ENCODE data around the gene TSPAN19.

The TSPAN19 gene

DNA sequence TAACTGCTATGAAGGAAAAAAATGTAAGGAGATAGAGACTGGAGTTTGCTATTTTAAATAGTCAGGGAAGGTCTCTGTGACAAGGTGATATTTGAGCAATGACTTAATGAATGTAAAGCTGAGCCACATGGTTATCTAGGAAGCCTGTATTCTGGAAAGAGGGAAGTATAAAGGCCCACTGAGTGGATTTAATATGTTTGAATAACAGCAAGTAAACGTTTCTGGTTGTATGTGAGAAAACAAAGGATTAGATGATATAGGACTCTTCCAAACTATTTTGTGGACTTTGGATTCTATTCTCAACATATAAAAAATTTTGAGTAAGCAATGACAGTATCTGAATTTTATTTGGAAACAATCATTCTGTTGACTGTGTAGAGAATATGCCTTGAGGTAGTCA lies 5.3 kb upstream of the TSPAN19 start:
- H3K36me3 ChIP-seq (ENCODE audit: control insufficient read depth, low read length), result no peaks in the 10 kb centered on the region
- H3K9me2 ChIP-seq (replicated peaks; ENCODE audit: control insufficient read depth, low read length), result no peaks in the 10 kb centered on the region
- H3K4me2 ChIP-seq (ENCODE audit: low read length), result no peak overlapping the region
- no peak overlapping the region for H3K4me3 ChIP-seq (ENCODE audit: low read length)
- TF ChIP-seq, protein P1, sequence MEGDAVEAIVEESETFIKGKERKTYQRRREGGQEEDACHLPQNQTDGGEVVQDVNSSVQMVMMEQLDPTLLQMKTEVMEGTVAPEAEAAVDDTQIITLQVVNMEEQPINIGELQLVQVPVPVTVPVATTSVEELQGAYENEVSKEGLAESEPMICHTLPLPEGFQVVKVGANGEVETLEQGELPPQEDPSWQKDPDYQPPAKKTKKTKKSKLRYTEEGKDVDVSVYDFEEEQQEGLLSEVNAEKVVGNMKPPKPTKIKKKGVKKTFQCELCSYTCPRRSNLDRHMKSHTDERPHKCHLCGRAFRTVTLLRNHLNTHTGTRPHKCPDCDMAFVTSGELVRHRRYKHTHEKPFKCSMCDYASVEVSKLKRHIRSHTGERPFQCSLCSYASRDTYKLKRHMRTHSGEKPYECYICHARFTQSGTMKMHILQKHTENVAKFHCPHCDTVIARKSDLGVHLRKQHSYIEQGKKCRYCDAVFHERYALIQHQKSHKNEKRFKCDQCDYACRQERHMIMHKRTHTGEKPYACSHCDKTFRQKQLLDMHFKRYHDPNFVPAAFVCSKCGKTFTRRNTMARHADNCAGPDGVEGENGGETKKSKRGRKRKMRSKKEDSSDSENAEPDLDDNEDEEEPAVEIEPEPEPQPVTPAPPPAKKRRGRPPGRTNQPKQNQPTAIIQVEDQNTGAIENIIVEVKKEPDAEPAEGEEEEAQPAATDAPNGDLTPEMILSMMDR (IDR thresholded peaks at IDR 0.05; ENCODE audit: low read depth, low read length, poor library complexity, severe bottlenecking), result no peak
- no peak for TF ChIP-seq EZH2phosphoT487 (IDR thresholded peaks at IDR 0.05; ENCODE audit: borderline replicate concordance, low read length)
- H3K27ac ChIP-seq (ENCODE audit: low read depth, low read length), result no peak overlapping the region
- no peaks in the 10 kb centered on the region; the same call in 1 of the 2 replicates for H3K4me1 ChIP-seq (ENCODE audit: control insufficient read depth, low read length)
- H3F3A ChIP-seq (ENCODE audit: control insufficient read depth, insufficient read depth), result peaks cover 5% of the 10 kb centered on the region; the same call in 1 of the 2 replicates
- H4K20me1 ChIP-seq (ENCODE audit: control insufficient read depth, insufficient read depth, low read depth, low read length), result no peaks in the 10 kb centered on the region
- no peaks in the 10 kb centered on the region for H3K27me3 ChIP-seq (ENCODE audit: control insufficient read depth, low read length)
- no peaks in the 10 kb centered on the region for H3K79me2 ChIP-seq (ENCODE audit: control insufficient read depth, low read length)
- H3K9me3 ChIP-seq (ENCODE audit: control insufficient read depth, insufficient read depth, low read length), result no peaks in the 10 kb centered on the region

DNA sequence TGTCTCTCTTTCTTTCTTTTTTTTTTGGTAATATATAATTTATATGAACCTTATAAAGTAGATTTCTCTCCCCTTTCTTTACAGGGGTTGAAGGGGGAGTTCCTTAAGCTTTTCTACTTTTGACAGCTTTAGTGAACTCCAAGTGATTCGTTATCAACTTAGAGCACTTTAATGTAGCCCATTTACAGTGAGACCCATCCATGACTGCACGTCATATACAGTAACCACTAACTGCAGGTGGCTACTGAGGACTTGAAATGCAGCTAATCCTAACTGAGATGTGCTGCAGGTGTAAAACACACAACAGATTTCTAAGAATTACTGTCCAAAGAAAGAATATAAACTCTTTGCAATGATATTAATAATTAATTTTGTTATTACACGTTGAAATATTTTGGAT lies 656 bp upstream of the TSPAN19 start:
- H3F3A ChIP-seq (ENCODE audit: control insufficient read depth, insufficient read depth), result peaks cover 5% of the 10 kb centered on the region; the same call in 1 of the 2 replicates
- H3K27ac ChIP-seq (ENCODE audit: low read depth, low read length), result no peak overlapping the region
- H3K4me1 ChIP-seq (ENCODE audit: control insufficient read depth, low read length), result no peaks in the 10 kb centered on the region; the same call in 1 of the 2 replicates
- no peaks in the 10 kb centered on the region for H3K36me3 ChIP-seq (ENCODE audit: control insufficient read depth, low read length)
- H3K79me2 ChIP-seq (ENCODE audit: control insufficient read depth, low read length), result no peaks in the 10 kb centered on the region
- TF ChIP-seq EZH2phosphoT487 (IDR thresholded peaks at IDR 0.05; ENCODE audit: borderline replicate concordance, low read length), result no peak
- TF ChIP-seq, protein P1 (IDR thresholded peaks at IDR 0.05; ENCODE audit: low read depth, low read length, poor library complexity, severe bottlenecking), result no peak
- H3K9me2 ChIP-seq (replicated peaks; ENCODE audit: control insufficient read depth, low read length), result no peaks in the 10 kb centered on the region
- H3K27me3 ChIP-seq (ENCODE audit: control insufficient read depth, low read length), result no peaks in the 10 kb centered on the region
- H3K4me2 ChIP-seq (ENCODE audit: low read length), result peak overlapping the region; percentile 67
- 0 out of 2 replicates have a peak, but pooled peaks cover 4% of the 10 kb centered on the region for H3K9me3 ChIP-seq (ENCODE audit: control insufficient read depth, insufficient read depth, low read length)
- H3K4me3 ChIP-seq (ENCODE audit: low read length), result peak overlapping the region; percentile 83
- no peaks in the 10 kb centered on the region for H4K20me1 ChIP-seq (ENCODE audit: control insufficient read depth, insufficient read depth, low read depth, low read length)

DNA sequence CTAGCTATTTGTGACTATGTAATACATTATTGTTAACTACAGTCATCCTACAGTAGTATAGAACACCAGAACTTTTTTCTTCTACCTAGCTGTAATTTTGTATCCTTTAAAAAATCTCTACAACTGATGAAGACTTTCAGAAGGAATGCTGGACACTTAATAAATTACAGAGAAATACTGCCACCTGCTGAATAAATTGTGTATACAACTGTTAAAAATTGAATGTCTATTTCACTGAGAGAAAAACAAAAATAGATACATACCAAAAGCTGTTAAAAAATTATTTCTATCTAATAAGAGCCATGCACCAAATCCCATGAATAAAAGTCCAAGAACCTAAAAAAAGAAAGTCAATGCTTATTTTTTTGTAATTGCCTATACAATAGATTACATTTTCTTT lies 6.6 kb downstream of the TSPAN19 start:
- Histone ChIP-seq H3K9me3 (ENCODE audit: control insufficient read depth, insufficient read depth, low read length) (0 out of 2 replicates have a peak, but pooled peaks cover 4% of the 10 kb centered on the region), H3F3A (ENCODE audit: control insufficient read depth, insufficient read depth) (no peaks in the 10 kb centered on the region), H4K20me1 (ENCODE audit: control insufficient read depth, insufficient read depth, low read depth, low read length) (no peaks in the 10 kb centered on the region), H3K27ac (ENCODE audit: low read depth, low read length) (no peak overlapping the region), H3K9me2 (replicated peaks; ENCODE audit: control insufficient read depth, low read length) (no peaks in the 10 kb centered on the region), H3K36me3 (ENCODE audit: control insufficient read depth, low read length) (no peaks in the 10 kb centered on the region), H3K27me3 (ENCODE audit: control insufficient read depth, low read length) (no peaks in the 10 kb centered on the region), H3K4me3 (ENCODE audit: low read length) (no peak overlapping the region), H3K4me1 (ENCODE audit: control insufficient read depth, low read length) (peaks cover 6% of the 10 kb centered on the region; the same call in 1 of the 2 replicates), H3K4me2 (ENCODE audit: low read length) (no peak overlapping the region), H3K79me2 (ENCODE audit: control insufficient read depth, low read length) (no peaks in the 10 kb centered on the region)
- TF ChIP-seq, protein P1 (IDR thresholded peaks at IDR 0.05; ENCODE audit: low read depth, low read length, poor library complexity, severe bottlenecking), result peak; percentile 55
- TF ChIP-seq EZH2phosphoT487 (IDR thresholded peaks at IDR 0.05; ENCODE audit: borderline replicate concordance, low read length), result no peak

All from DOHH2 (cell line).